ENCODE results near the gene IQGAP2.
A peak's percentile ranks its signal among the peaks of the same experiment; 100 is the strongest.

IQGAP2 gene

GRCh38 chr5:76561959-76562358 is 158.9 kb downstream of the IQGAP2 start:
- no peaks in the 10 kb centered on the region for H3K27me3 ChIP-seq (replicated peaks; ENCODE audit: control insufficient read depth, insufficient read depth, low read length)
- no peak for TF ChIP-seq CTCF (IDR thresholded peaks at IDR 0.05; ENCODE audit: insufficient read depth, low read length, poor library complexity, severe bottlenecking)
- no peak for DNase-seq (ENCODE audit: extremely low read depth, insufficient read length)
- H3K36me3 ChIP-seq (ENCODE audit: control insufficient read depth, insufficient read depth, low read length): no peaks in the 10 kb centered on the region
- no peak overlapping the region for H3K4me3 ChIP-seq (replicated peaks; ENCODE audit: low read depth, low read length)

- Histone ChIP-seq H3K27me3 (replicated peaks; ENCODE audit: control insufficient read depth, insufficient read depth, low read length) (no peaks in the 10 kb centered on the region), H3K36me3 (ENCODE audit: control insufficient read depth, insufficient read depth, low read length) (no peaks in the 10 kb centered on the region), H3K4me3 (replicated peaks; ENCODE audit: low read depth, low read length) (no peak overlapping the region)
- DNase-seq (ENCODE audit: extremely low read depth, insufficient read length): no peak
- TF ChIP-seq CTCF (IDR thresholded peaks at IDR 0.05; ENCODE audit: insufficient read depth, low read length, poor library complexity, severe bottlenecking): no peak
These were observed 161.9 kb downstream of the IQGAP2 start for GRCh38 chr5:76565009-76565408.

- Histone ChIP-seq H3K27me3 (replicated peaks; ENCODE audit: control insufficient read depth, insufficient read depth, low read length) (no peaks in the 10 kb centered on the region), H3K36me3 (ENCODE audit: control insufficient read depth, insufficient read depth, low read length) (no peaks in the 10 kb centered on the region), H3K4me3 (replicated peaks; ENCODE audit: low read depth, low read length) (no peak overlapping the region)
- DNase-seq (ENCODE audit: extremely low read depth, insufficient read length): no peak
- no peak for TF ChIP-seq CTCF (IDR thresholded peaks at IDR 0.05; ENCODE audit: insufficient read depth, low read length, poor library complexity, severe bottlenecking)
These were observed 167.1 kb downstream of the IQGAP2 start for GRCh38 chr5:76570153-76570552.

GRCh38 chr5:76571559-76571958 is 168.5 kb downstream of the IQGAP2 start:
- Histone ChIP-seq H3K27me3 (replicated peaks; ENCODE audit: control insufficient read depth, insufficient read depth, low read length) (no peaks in the 10 kb centered on the region), H3K4me3 (replicated peaks; ENCODE audit: low read depth, low read length) (no peak overlapping the region), H3K36me3 (ENCODE audit: control insufficient read depth, insufficient read depth, low read length) (no peaks in the 10 kb centered on the region)
- DNase-seq (ENCODE audit: extremely low read depth, insufficient read length): no peak
- peak; percentile 12 for TF ChIP-seq CTCF (IDR thresholded peaks at IDR 0.05; ENCODE audit: insufficient read depth, low read length, poor library complexity, severe bottlenecking)

DNA sequence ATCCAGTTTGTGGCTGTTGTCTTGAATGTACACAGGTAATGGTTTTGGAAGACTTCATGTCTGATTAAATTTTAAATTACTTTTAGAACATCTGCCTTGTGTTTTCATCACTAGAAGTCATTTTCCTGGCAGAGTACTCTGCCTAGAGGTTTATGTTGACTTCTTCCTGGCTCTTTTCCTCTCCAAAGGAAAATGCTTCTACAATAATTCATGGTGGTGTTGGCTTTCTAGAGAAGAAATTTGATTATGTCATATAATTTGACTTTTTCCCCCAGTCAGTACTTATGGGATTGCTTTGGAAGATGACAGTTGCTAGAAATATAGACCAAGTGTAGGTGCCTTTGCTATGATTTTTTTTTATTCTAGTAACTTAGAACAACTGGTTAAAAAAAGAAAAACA is 173.4 kb downstream of the IQGAP2 start:
- Histone ChIP-seq H3K36me3 (ENCODE audit: control insufficient read depth, insufficient read depth, low read length) (no peaks in the 10 kb centered on the region), H3K27me3 (replicated peaks; ENCODE audit: control insufficient read depth, insufficient read depth, low read length) (no peaks in the 10 kb centered on the region), H3K4me3 (replicated peaks; ENCODE audit: low read depth, low read length) (no peak overlapping the region)
- no peak for TF ChIP-seq CTCF (IDR thresholded peaks at IDR 0.05; ENCODE audit: insufficient read depth, low read length, poor library complexity, severe bottlenecking)
- no peak for DNase-seq (ENCODE audit: extremely low read depth, insufficient read length)

- H3K36me3 ChIP-seq (ENCODE audit: control insufficient read depth, insufficient read depth, low read length): no peaks in the 10 kb centered on the region
- no peak overlapping the region for H3K4me3 ChIP-seq (replicated peaks; ENCODE audit: low read depth, low read length)
- no peak for DNase-seq (ENCODE audit: extremely low read depth, insufficient read length)
- TF ChIP-seq CTCF (IDR thresholded peaks at IDR 0.05; ENCODE audit: insufficient read depth, low read length, poor library complexity, severe bottlenecking): no peak
- H3K27me3 ChIP-seq (replicated peaks; ENCODE audit: control insufficient read depth, insufficient read depth, low read length): no peaks in the 10 kb centered on the region
These were observed 173.9 kb downstream of the IQGAP2 start for GRCh38 chr5:76576996-76577395.

Data from GM06990 (cell line).